ENCODE results near the gene HCN2.
"Not testable (repeated sequence)": the region's sequence is repeated elsewhere in the genome, so short reads cannot be mapped to it uniquely, and the experiment has no call there.

The HCN2 gene

GRCh38 chr19:618674-619285, 29.1 kb downstream of the HCN2 start:
- no peak for DNase-seq (ENCODE audit: low spot score)
- TF ChIP-seq CTCF (IDR thresholded peaks at IDR 0.05) = no peak
- H3K27ac ChIP-seq = no peak overlapping the region
- H3K4me3 ChIP-seq = no peak overlapping the region

GRCh38 chr19:619286-620002, 29.8 kb downstream of the HCN2 start:
- no peak for DNase-seq (ENCODE audit: low spot score)
- no peak overlapping the region for H3K4me3 ChIP-seq
- H3K27ac ChIP-seq = no peak overlapping the region
- no peak for TF ChIP-seq CTCF (IDR thresholded peaks at IDR 0.05)

- no peak overlapping the region for H3K27ac ChIP-seq
Observed at GRCh38 chr19:620166-620862, 30.6 kb downstream of the HCN2 start.

DNA sequence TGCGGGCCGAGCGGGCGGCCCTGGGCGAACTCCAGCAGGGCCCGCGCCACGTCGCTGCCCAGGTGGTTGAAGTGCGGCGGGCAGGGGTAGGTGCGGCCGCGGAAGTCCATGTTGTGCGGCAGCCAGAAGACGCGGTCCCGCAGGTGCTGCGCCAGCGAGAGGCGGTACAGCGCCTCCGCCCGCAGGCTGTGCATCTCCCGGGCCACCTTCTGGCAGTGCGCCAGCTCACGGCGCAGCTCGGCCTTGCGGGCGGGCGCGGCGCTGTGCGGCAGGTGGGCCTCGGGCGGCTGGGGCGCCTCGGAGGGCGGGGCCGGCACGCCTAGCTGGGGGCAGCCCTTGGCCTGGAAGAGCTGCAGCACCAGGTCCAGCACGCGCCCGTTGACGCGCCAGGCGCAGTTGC, 31.5 kb downstream of the HCN2 start:
- not testable (repeated sequence) for H3K4me3 ChIP-seq, H3K27ac ChIP-seq

More at GRCh38 chr19:620166-620862, 30.6 kb downstream of the HCN2 start:
- no peak overlapping the region for H3K4me3 ChIP-seq
- TF ChIP-seq CTCF (IDR thresholded peaks at IDR 0.05) = no peak
- no peak for DNase-seq (ENCODE audit: low spot score)

GRCh38 chr19:621819-622218, 32.1 kb downstream of the HCN2 start:
- TF ChIP-seq CTCF (IDR thresholded peaks at IDR 0.05) = no peak
- H3K27ac ChIP-seq = no peak overlapping the region
- no peak for DNase-seq (ENCODE audit: low spot score)

More for the DNA sequence above, 31.5 kb downstream of the HCN2 start:
- not testable (repeated sequence) for DNase-seq (ENCODE audit: low spot score)

DNA sequence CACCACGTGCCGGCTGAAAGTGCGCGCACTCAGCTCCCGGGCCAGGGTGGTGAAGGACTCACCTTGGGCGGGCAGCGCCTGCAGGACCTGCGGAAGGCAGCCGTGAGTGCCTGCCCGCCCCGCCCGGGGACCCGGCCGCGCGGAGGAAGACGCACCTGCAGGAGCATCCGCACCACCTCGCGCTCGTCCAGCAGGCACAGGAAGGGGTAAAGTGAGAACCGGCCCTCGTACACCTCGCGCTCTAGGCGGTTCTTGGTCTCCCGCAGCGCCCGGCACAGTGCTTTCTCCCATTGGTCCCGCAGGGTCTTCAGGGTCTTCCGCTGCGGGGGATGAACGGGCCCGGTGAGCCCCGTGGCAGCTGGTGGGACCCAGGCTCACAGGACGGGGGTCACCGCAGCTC, 33.0 kb downstream of the HCN2 start:
- Histone ChIP-seq H3K27ac (no peak overlapping the region), H3K4me3 (no peak overlapping the region)
- no peak for TF ChIP-seq CTCF (IDR thresholded peaks at IDR 0.05)
- DNase-seq (ENCODE audit: low spot score) = no peak

More at GRCh38 chr19:621819-622218, 32.1 kb downstream of the HCN2 start:
- no peak overlapping the region for H3K4me3 ChIP-seq

- H3K4me3 ChIP-seq = no peak overlapping the region
- TF ChIP-seq CTCF (IDR thresholded peaks at IDR 0.05) = no peak
- no peak for DNase-seq (ENCODE audit: low spot score)
- no peak overlapping the region for H3K27ac ChIP-seq
Observed at GRCh38 chr19:623175-623916, 33.7 kb downstream of the HCN2 start.
